ENCODE measurements around the gene H2BK1. TPM values are rescaled to one million over a fixed set of nuclear protein-coding genes. Genes with fewer than 3 reads are reported as not detected.

The H2BK1 gene
- total RNA-seq, 1 experiment from 2014 or later: 0.69 TPM

GRCh38 chr7:151223728-151224127 lies 13.4 kb upstream of the H2BK1 start:
- no peaks in the 10 kb centered on the region for H3K9me3 ChIP-seq (ENCODE audit: control insufficient read depth in 1 of 2, insufficient read depth in 1 of 2, low read depth in 1 of 2, low read length in 2 of 2)
- H3K36me3 ChIP-seq (ENCODE audit: control insufficient read depth in 1 of 2, insufficient read depth in 2 of 2, low read length in 2 of 2): peaks cover 29 to 50% of the 10 kb centered on the region in 2 experiments
- CTCF ChIA-PET: no interaction called here
- TF ChIP-seq CTCF (IDR thresholded peaks at IDR 0.05 in 2 of 3, conservative IDR thresholded peaks at IDR 0.05 in 1 of 3; ENCODE audit: borderline replicate concordance in 1 of 3, insufficient read depth in 1 of 3, low read depth in 2 of 3, low read length in 2 of 3) (0 out of 6 replicates have a peak, but pooled peaks of 1 of the 3 experiments have one; percentile 9), ELF1 (IDR thresholded peaks at IDR 0.05; ENCODE audit: borderline replicate concordance, low read depth) (no peak)
- H4K20me1 ChIP-seq (ENCODE audit: insufficient read depth): no peaks in the 10 kb centered on the region
- no peaks in the 10 kb centered on the region for H3K27me3 ChIP-seq (ENCODE audit: insufficient read depth, low read length)
- no peak for DNase-seq (ENCODE audit: low read depth, low spot score)
- H3K4me1 ChIP-seq (ENCODE audit: control insufficient read depth in 1 of 2, insufficient read depth in 2 of 2, low read length in 2 of 2): peaks cover 9 to 16% of the 10 kb centered on the region in 2 experiments
- ATAC-seq: no peak
- RAD21 ChIA-PET (ENCODE audit: low non-redundant PET in 1 of 2, low total read pairs in 2 of 2, uncharacterized antibody in 2 of 2, unreplicated experiment in 2 of 2): no interaction called here
- POLR2A ChIA-PET: no interaction called here
- no peak overlapping the region for H3K9ac ChIP-seq (ENCODE audit: low read length)
- intact Hi-C loops (cut with micrococcal nuclease): no loop called here
- no peak overlapping the region for H3K4me3 ChIP-seq (replicated peaks in 1 of 2; ENCODE audit: low read depth in 1 of 2, low read length in 2 of 2)
- H3K79me2 ChIP-seq (ENCODE audit: insufficient read depth, low read length): peaks cover 29% of the 10 kb centered on the region
- no TSS peak for BruUV-seq (replicated peaks)
- H2AFZ ChIP-seq (ENCODE audit: low read depth, low read length, poor library complexity, severe bottlenecking): no peak overlapping the region
- H3K4me2 ChIP-seq (ENCODE audit: low read length): no peak overlapping the region
- no peaks in the 10 kb centered on the region for H3K9me2 ChIP-seq (ENCODE audit: insufficient read depth)
- no peak overlapping the region for H3K27ac ChIP-seq (ENCODE audit: low read depth, low read length)

- H3K9me3 ChIP-seq (ENCODE audit: control insufficient read depth in 1 of 2, insufficient read depth in 1 of 2, low read depth in 1 of 2, low read length in 2 of 2): no peaks in the 10 kb centered on the region
- H3K4me3 ChIP-seq (replicated peaks in 1 of 2; ENCODE audit: low read depth in 1 of 2, low read length in 2 of 2): no peak overlapping the region
- H3K9me2 ChIP-seq (ENCODE audit: insufficient read depth): no peaks in the 10 kb centered on the region
- ATAC-seq: no peak
- no peak overlapping the region for H3K4me2 ChIP-seq (ENCODE audit: low read length)
- intact Hi-C loops (cut with micrococcal nuclease): no loop called here
- CTCF ChIA-PET: no interaction called here
- H4K20me1 ChIP-seq (ENCODE audit: insufficient read depth): no peaks in the 10 kb centered on the region
- H3K27me3 ChIP-seq (ENCODE audit: insufficient read depth, low read length): no peaks in the 10 kb centered on the region
- BruUV-seq (replicated peaks): no TSS peak
- 0 out of 2 replicates have a peak, but pooled peaks cover 3% of the 10 kb centered on the region for H3K79me2 ChIP-seq (ENCODE audit: insufficient read depth, low read length)
- H3K9ac ChIP-seq (ENCODE audit: low read length): no peak overlapping the region
- POLR2A ChIA-PET: no interaction called here
- no peak for DNase-seq (ENCODE audit: low read depth, low spot score)
- no peaks in the 10 kb centered on the region for H3K4me1 ChIP-seq (ENCODE audit: control insufficient read depth in 1 of 2, insufficient read depth in 2 of 2, low read length in 2 of 2)
- RAD21 ChIA-PET (ENCODE audit: low non-redundant PET in 1 of 2, low total read pairs in 2 of 2, uncharacterized antibody in 2 of 2, unreplicated experiment in 2 of 2): no interaction called here
- H3K36me3 ChIP-seq (ENCODE audit: control insufficient read depth in 1 of 2, insufficient read depth in 2 of 2, low read length in 2 of 2): peaks cover 51 to 66% of the 10 kb centered on the region in 2 experiments; a peak in 3 of 4 replicates
- H2AFZ ChIP-seq (ENCODE audit: low read depth, low read length, poor library complexity, severe bottlenecking): no peak overlapping the region
- TF ChIP-seq RAD21 (IDR thresholded peaks at IDR 0.05; ENCODE audit: low read depth) (no peak), CEBPB (IDR thresholded peaks at IDR 0.05; ENCODE audit: low read depth) (no peak), EZH2 (IDR thresholded peaks at IDR 0.05) (no peak), REST (IDR thresholded peaks at IDR 0.05; ENCODE audit: low read depth) (no peak), SIN3A (IDR thresholded peaks at IDR 0.05; ENCODE audit: low read depth) (no peak), SRF (IDR thresholded peaks at IDR 0.05; ENCODE audit: low read depth) (no peak), ZNF274 (IDR thresholded peaks at IDR 0.05; ENCODE audit: low read depth, low read length) (no peak), YY1 (IDR thresholded peaks at IDR 0.05; ENCODE audit: extremely low read depth, insufficient replicate concordance, low read depth, low read length) (no peak)
- no peak overlapping the region for H3K27ac ChIP-seq (ENCODE audit: low read depth, low read length)
These were observed 7.9 kb upstream of the H2BK1 start for GRCh38 chr7:151218170-151218569.

Data from HCT116 (cell line).